H9 (cell line): ENCODE results near the gene FEM1C. TPM values are rescaled to one million over a fixed set of nuclear protein-coding genes. Genes with fewer than 3 reads are reported as not detected.

Source experiments
- DNase-seq: peaks from one replicate; pipeline ENCODE4 v3.0.0-alpha.2; 2017
- H2AFZ ChIP-seq: one replicate; pipeline ENCODE4 v1.6.1; 2013; ENCODE audit warnings: mild to moderate bottlenecking, low read length, control low read depth, moderate library complexity
- H2AK5ac ChIP-seq: 2 replicates; pipeline ENCODE4 v1.6.1; 2013; ENCODE audit warnings: low read length, control low read depth, mixed read lengths; ENCODE audit not compliant: insufficient read length
- H2BK120ac ChIP-seq: one replicate; pipeline ENCODE4 v1.6.1; 2013; ENCODE audit warnings: low read depth, mild to moderate bottlenecking, low read length, control low read depth, inconsistent platforms; ENCODE audit not compliant: poor library complexity, severe bottlenecking
- H2BK12ac ChIP-seq: 2 replicates; pipeline ENCODE4 v1.6.1; 2013; ENCODE audit warnings: low read length, control low read depth, mixed read lengths, low read depth; ENCODE audit not compliant: insufficient read length
- H2BK15ac ChIP-seq: 2 replicates; pipeline ENCODE4 v1.6.1; 2013; ENCODE audit warnings: low read depth, low read length, control low read depth
- H2BK20ac ChIP-seq: one replicate; pipeline ENCODE4 v1.6.1; 2013; ENCODE audit warnings: low read depth, mild to moderate bottlenecking, low read length, control low read depth, inconsistent platforms; ENCODE audit not compliant: poor library complexity, severe bottlenecking
- H2BK5ac ChIP-seq: 2 replicates; pipeline ENCODE4 v1.6.1; 2013; ENCODE audit warnings: low read length, control low read depth, mixed read lengths; ENCODE audit not compliant: insufficient read length
- H3K14ac ChIP-seq: 2 replicates; pipeline ENCODE4 v1.6.1; 2013; ENCODE audit warnings: low read length, control low read depth; ENCODE audit not compliant: insufficient read depth
- H3K18ac ChIP-seq: 2 replicates; pipeline ENCODE4 v1.6.1; 2013; ENCODE audit warnings: low read depth, mild to moderate bottlenecking, mixed read lengths, low read length, control low read depth; ENCODE audit not compliant: insufficient read length
- H3K23ac ChIP-seq: 2 replicates; pipeline ENCODE4 v1.6.1; 2013; ENCODE audit warnings: low read length, control low read depth, mixed read lengths, low read depth; ENCODE audit not compliant: insufficient read length
- H3K23me2 ChIP-seq: 2 replicates; pipeline ENCODE4 v1.6.1; 2013; ENCODE audit warnings: low read depth, mild to moderate bottlenecking, mixed read lengths, low read length, control low read depth; ENCODE audit not compliant: insufficient read length, poor library complexity, severe bottlenecking
- H3K27ac ChIP-seq: 2 replicates; pipeline ENCODE4 v1.5.1; 2013; ENCODE audit warnings: low read length, control low read depth, mixed read lengths, low read depth; ENCODE audit not compliant: insufficient read length
- H3K27me3 ChIP-seq: 2 replicates; pipeline ENCODE4 v1.6.1; 2013; ENCODE audit warnings: low read length, control low read depth, inconsistent platforms; ENCODE audit not compliant: insufficient read depth
- H3K4ac ChIP-seq: 2 replicates; pipeline ENCODE4 v1.6.1; 2013; ENCODE audit warnings: low read depth, mild to moderate bottlenecking, control low read depth, inconsistent platforms, low read length, moderate library complexity
- H3K4me1 ChIP-seq: 2 replicates; pipeline ENCODE4 v1.6.1; 2013; ENCODE audit warnings: low read length, control low read depth, inconsistent platforms; ENCODE audit not compliant: insufficient read depth
- H3K4me2 ChIP-seq: 2 replicates; pipeline ENCODE4 v1.6.1; 2013; ENCODE audit warnings: low read length, control low read depth, mixed read lengths; ENCODE audit not compliant: insufficient read length, insufficient read depth
- H3K56ac ChIP-seq: 2 replicates; pipeline ENCODE4 v1.6.1; 2013; ENCODE audit warnings: low read depth, mild to moderate bottlenecking, mixed read lengths, low read length, control low read depth; ENCODE audit not compliant: insufficient read length
- H3K79me1 ChIP-seq: 2 replicates; pipeline ENCODE4 v1.6.1; 2013; ENCODE audit warnings: low read depth, mild to moderate bottlenecking, moderate library complexity, low read length, control low read depth, inconsistent platforms; ENCODE audit not compliant: insufficient read depth, poor library complexity, severe bottlenecking
- H3K79me2 ChIP-seq: 2 replicates; pipeline ENCODE4 v1.6.1; 2013; ENCODE audit warnings: low read length, control low read depth, inconsistent platforms; ENCODE audit not compliant: insufficient read depth
- H3K9ac ChIP-seq: 2 replicates; pipeline ENCODE4 v1.6.1; 2013; ENCODE audit warnings: low read length, control low read depth, mixed read lengths; ENCODE audit not compliant: insufficient read length; ENCODE audit errors: extremely low read depth
- H3K9me3 ChIP-seq: one replicate; pipeline ENCODE4 v1.6.1; 2013; ENCODE audit warnings: low read depth, low read length, inconsistent platforms; ENCODE audit not compliant: control insufficient read depth
- H3T11ph ChIP-seq: one replicate; pipeline ENCODE4 v1.6.1; 2013; ENCODE audit warnings: mild to moderate bottlenecking, low read length, control low read depth, inconsistent platforms
- H4K20me1 ChIP-seq: one replicate; pipeline ENCODE4 v1.6.1; 2013; ENCODE audit not compliant: control insufficient read depth, insufficient read length, insufficient read depth
- H4K5ac ChIP-seq: 2 replicates; pipeline ENCODE4 v1.6.1; 2013; ENCODE audit warnings: low read depth, mild to moderate bottlenecking, mixed read lengths, low read length, control low read depth; ENCODE audit not compliant: insufficient read length
- H4K8ac ChIP-seq: replicated peaks from 2 replicates; pipeline ENCODE4 v1.6.1; 2013; ENCODE audit warnings: low read length, control low read depth, mixed read lengths, low read depth; ENCODE audit not compliant: insufficient read length
- H4K91ac ChIP-seq: 2 replicates; pipeline ENCODE4 v1.6.1; 2013; ENCODE audit warnings: low read depth, mild to moderate bottlenecking, moderate library complexity, mixed read lengths, low read length, control low read depth; ENCODE audit not compliant: insufficient read length
- H3K27ac Mint-ChIP-seq, 3 experiments: 2 replicates in 2 of 3; 3 replicates in 1 of 3; pipeline ENCODE4 v1.8.0; 2020 to 2021; ENCODE audit warnings: mixed read lengths in 3 of 3, mild to moderate bottlenecking in 1 of 3, moderate library complexity in 1 of 3
- H3K27me3 Mint-ChIP-seq: 2 replicates; pipeline ENCODE4 v1.8.0; 2021; ENCODE audit warnings: low read depth, mild to moderate bottlenecking, moderate library complexity, mixed read lengths
- H3K36me3 Mint-ChIP-seq, 3 experiments: 2 replicates in 2 of 3; 3 replicates in 1 of 3; pipeline ENCODE4 v1.8.0; 2020 to 2021; ENCODE audit warnings: low read depth in 3 of 3, mixed read lengths in 3 of 3; ENCODE audit not compliant: insufficient read depth in 1 of 3
- H3K4me1 Mint-ChIP-seq, 2 experiments: 2 replicates each; pipeline ENCODE4 v1.8.0; 2020; ENCODE audit warnings: mixed read lengths in 2 of 2
- H3K4me3 Mint-ChIP-seq, 2 experiments: 2 replicates in 1 of 2; 3 replicates in 1 of 2; pipeline ENCODE4 v1.8.0; 2020 to 2021; ENCODE audit warnings: mild to moderate bottlenecking in 2 of 2, mixed read lengths in 2 of 2, moderate library complexity in 1 of 2
- H3K9me3 Mint-ChIP-seq, 2 experiments: 2 replicates in 1 of 2; 3 replicates in 1 of 2; pipeline ENCODE4 v1.8.0; 2020; ENCODE audit warnings: mild to moderate bottlenecking in 2 of 2, mixed read lengths in 2 of 2, moderate library complexity in 1 of 2
- CTCF ChIP-seq: fragments of 200-600 bp; sonication (generic); conservative IDR thresholded peaks from 3 replicates; pipeline ENCODE4 v1.8.0; 2021; ENCODE audit warnings: antibody characterized with exemption, mild to moderate bottlenecking
- WGBS: extraction: QIAGEN DNeasy Blood & Tissue Kit; methylation state at CpG from one replicate; pipeline ENCODE4 v1.1.7; 2013; ENCODE audit warnings: missing lambda C conversion rate, low lambda C conversion rate, mixed read lengths; ENCODE audit not compliant: insufficient read length; ENCODE audit errors: extremely low coverage; 5-methylcytosine and 5-hydroxymethylcytosine counted together
- total RNA-seq: library from RNA; stranded (reverse); gene quantifications from 2 replicates; pipeline ENCODE4 v1.2.1, GENCODE V29; 2021

Gene FEM1C
- total RNA-seq, 1 experiment from 2014 or later, result 15.2 TPM

- Histone ChIP-seq H2BK120ac (no peak overlapping the region), H2AK5ac (no peak overlapping the region), H4K5ac (no peak overlapping the region), H3K79me1 (no peaks in the 10 kb centered on the region), H2BK5ac (no peak overlapping the region), H3K9me3 (no peaks in the 10 kb centered on the region), H3K27ac (no peak overlapping the region), H3K23ac (no peak overlapping the region), H3K79me2 (no peaks in the 10 kb centered on the region), H3K4me1 (no peaks in the 10 kb centered on the region; the same call in 1 of the 2 replicates), H3K9ac (no peak overlapping the region), H4K91ac (no peak overlapping the region), H3K23me2 (no peaks in the 10 kb centered on the region), H3T11ph (no peak overlapping the region), H3K4ac (no peak overlapping the region), H3K14ac (no peak overlapping the region), H3K18ac (no peak overlapping the region), H3K4me2 (no peak overlapping the region), H3K56ac (no peak overlapping the region), H4K20me1 (no peaks in the 10 kb centered on the region), H2BK15ac (no peak overlapping the region), H4K8ac (no peak overlapping the region), H3K27me3 (no peaks in the 10 kb centered on the region), H2BK20ac (no peak overlapping the region), H2BK12ac (no peak overlapping the region), H2AFZ (no peak overlapping the region)
- DNase-seq, result no peak
- Mint-ChIP-seq H3K36me3 (no peaks in the 10 kb centered on the region), H3K27ac (no peak overlapping the region), H3K4me3 (no peak overlapping the region), H3K9me3 (no peaks in the 10 kb centered on the region), H3K4me1 (peaks cover 5% of the 10 kb centered on the region in 2 experiments; a peak in 2 of 4 replicates), H3K27me3 (no peaks in the 10 kb centered on the region)
- TF ChIP-seq CTCF, result no peak
- no CpG with 5 or more reads among the region's 1 CpG for WGBS
Observed at GRCh38 chr5:115585265-115585664, 40.7 kb upstream of the FEM1C start.
